H1 (cell line): ENCODE data around the gene CACNG7.

Source experiments
- CREB1 ChIP-seq: IDR thresholded peaks from 2 replicates; pipeline ENCODE4 v1.6.1; 2012; ENCODE audit warnings: inconsistent platforms
- POLR2A ChIP-seq, 2 experiments: IDR thresholded peaks; 1 replicate in 1 of 2; 2 replicates in 1 of 2; pipeline ENCODE4 v1.6.1; 2011; ENCODE audit warnings: low read depth in 2 of 2, low read length in 2 of 2, mild to moderate bottlenecking in 2 of 2; ENCODE audit errors: control extremely low read depth in 1 of 2
- POLR2AphosphoS5 ChIP-seq: IDR thresholded peaks from 2 replicates; pipeline ENCODE4 v1.6.1; 2011; ENCODE audit warnings: low read depth, low read length
- RAD21 ChIP-seq, 2 experiments: IDR thresholded peaks in 1 of 2; conservative IDR thresholded peaks in 1 of 2; 2 replicates each; pipeline ENCODE4 v1.6.1; 2011; ENCODE audit warnings: low read depth in 2 of 2, low read length in 2 of 2, improper control_type of control experiment in 1 of 2, inconsistent platforms in 1 of 2, mild to moderate bottlenecking in 1 of 2, moderate library complexity in 1 of 2
- TF ChIP-seq, protein P1 (sequence below), 3 experiments: IDR thresholded peaks; 1 replicate in 2 of 3; 2 replicates in 1 of 3; pipeline versions ENCODE4 v1.5.1 to v1.6.1; 2011; ENCODE audit warnings: low read length in 3 of 3, mild to moderate bottlenecking in 3 of 3, inconsistent platforms in 2 of 3, low read depth in 1 of 3, moderate library complexity in 1 of 3; ENCODE audit not compliant: insufficient read depth in 1 of 3; ENCODE audit errors: control extremely low read depth in 1 of 3
- TF ChIP-seq, protein P2 (sequence below): IDR thresholded peaks from 2 replicates; pipeline ENCODE4 v1.6.1; 2012; ENCODE audit warnings: low read length, inconsistent platforms

DNA sequence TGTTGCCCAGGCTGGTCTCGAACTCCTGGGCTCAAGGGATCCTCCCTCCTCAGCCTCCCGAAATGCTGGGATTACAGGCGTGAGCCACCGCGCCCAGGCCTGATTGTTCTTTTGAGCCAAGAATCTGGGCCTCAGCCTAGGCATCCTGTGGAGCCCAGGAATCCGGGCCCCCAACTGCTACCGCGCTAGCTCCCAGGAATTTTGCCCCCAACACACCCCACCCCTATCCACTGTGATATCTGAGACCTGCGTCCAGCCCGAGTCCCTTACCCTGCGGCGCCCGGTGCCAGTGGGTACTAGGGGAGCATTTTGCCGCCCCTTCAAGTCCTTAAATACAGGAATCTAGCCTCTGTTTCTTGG is 42.2 kb upstream of the CACNG7 start:
- TF ChIP-seq, protein P1, sequence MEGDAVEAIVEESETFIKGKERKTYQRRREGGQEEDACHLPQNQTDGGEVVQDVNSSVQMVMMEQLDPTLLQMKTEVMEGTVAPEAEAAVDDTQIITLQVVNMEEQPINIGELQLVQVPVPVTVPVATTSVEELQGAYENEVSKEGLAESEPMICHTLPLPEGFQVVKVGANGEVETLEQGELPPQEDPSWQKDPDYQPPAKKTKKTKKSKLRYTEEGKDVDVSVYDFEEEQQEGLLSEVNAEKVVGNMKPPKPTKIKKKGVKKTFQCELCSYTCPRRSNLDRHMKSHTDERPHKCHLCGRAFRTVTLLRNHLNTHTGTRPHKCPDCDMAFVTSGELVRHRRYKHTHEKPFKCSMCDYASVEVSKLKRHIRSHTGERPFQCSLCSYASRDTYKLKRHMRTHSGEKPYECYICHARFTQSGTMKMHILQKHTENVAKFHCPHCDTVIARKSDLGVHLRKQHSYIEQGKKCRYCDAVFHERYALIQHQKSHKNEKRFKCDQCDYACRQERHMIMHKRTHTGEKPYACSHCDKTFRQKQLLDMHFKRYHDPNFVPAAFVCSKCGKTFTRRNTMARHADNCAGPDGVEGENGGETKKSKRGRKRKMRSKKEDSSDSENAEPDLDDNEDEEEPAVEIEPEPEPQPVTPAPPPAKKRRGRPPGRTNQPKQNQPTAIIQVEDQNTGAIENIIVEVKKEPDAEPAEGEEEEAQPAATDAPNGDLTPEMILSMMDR (IDR thresholded peaks at IDR 0.05; ENCODE audit: control extremely low read depth in 1 of 3, insufficient read depth in 1 of 3, low read depth in 1 of 3, low read length in 3 of 3): no peak
- TF ChIP-seq RAD21 (IDR thresholded peaks at IDR 0.05 in 1 of 2, conservative IDR thresholded peaks at IDR 0.05 in 1 of 2; ENCODE audit: low read depth in 2 of 2, low read length in 2 of 2) (no peak), POLR2A (IDR thresholded peaks at IDR 0.05; ENCODE audit: control extremely low read depth in 1 of 2, low read depth in 2 of 2, low read length in 2 of 2) (no peak; a peak in 1 of 3 replicates), POLR2AphosphoS5 (peak; percentile 15), CREB1 (no peak; the same call in 1 of the 2 replicates)
- TF ChIP-seq, protein P2, sequence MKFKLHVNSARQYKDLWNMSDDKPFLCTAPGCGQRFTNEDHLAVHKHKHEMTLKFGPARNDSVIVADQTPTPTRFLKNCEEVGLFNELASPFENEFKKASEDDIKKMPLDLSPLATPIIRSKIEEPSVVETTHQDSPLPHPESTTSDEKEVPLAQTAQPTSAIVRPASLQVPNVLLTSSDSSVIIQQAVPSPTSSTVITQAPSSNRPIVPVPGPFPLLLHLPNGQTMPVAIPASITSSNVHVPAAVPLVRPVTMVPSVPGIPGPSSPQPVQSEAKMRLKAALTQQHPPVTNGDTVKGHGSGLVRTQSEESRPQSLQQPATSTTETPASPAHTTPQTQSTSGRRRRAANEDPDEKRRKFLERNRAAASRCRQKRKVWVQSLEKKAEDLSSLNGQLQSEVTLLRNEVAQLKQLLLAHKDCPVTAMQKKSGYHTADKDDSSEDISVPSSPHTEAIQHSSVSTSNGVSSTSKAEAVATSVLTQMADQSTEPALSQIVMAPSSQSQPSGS: no peak
